ENCODE results near the gene KCND2. TPM values are rescaled to one million over a fixed set of nuclear protein-coding genes. Genes with fewer than 3 reads are reported as not detected.

Gene KCND2
- total RNA-seq, 2 experiments from 2014 or later, result not detected

- H3K9me3 Mint-ChIP-seq, result no peaks in the 10 kb centered on the region
- no peaks in the 10 kb centered on the region for H3K4me1 Mint-ChIP-seq (ENCODE audit: low read depth)
- TF ChIP-seq CTCF (IDR thresholded peaks at IDR 0.05), result no peak
- no peak overlapping the region for H3K4me3 Mint-ChIP-seq
- intact Hi-C loops (cut with micrococcal nuclease), result no loop called here
- no peaks in the 10 kb centered on the region for H3K27me3 Mint-ChIP-seq
- no peak for ATAC-seq
- H3K36me3 Mint-ChIP-seq (ENCODE audit: low read depth), result no peaks in the 10 kb centered on the region
- ChIA-PET POLR2A (no interaction called here), CTCF (no interaction called here)
- H3K27ac Mint-ChIP-seq, result no peak overlapping the region
- no peak for DNase-seq
Measured at GRCh38 chr7:120709252-120709971, 436.4 kb downstream of the KCND2 start.

DNA sequence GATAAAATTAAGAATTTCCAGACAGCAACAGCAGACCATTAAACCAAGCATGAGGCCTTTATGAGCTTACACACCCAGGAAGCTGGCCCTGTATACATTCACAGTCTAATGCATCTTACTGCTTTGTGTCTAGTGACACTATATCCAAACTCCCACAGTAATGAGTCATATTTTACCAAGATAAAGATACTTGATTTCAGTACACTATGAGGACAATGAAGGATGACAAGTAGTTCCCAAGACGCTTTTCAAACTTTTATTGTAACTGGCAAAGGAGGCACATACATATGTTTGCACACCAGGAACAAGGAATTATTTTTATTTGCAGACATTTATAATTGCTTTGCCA is 437.0 kb downstream of the KCND2 start:
- POLR2A ChIA-PET, result no interaction called here
- no peak for ATAC-seq
- no peak for DNase-seq
- Mint-ChIP-seq H3K27ac (no peak overlapping the region), H3K9me3 (no peaks in the 10 kb centered on the region), H3K4me1 (ENCODE audit: low read depth) (no peaks in the 10 kb centered on the region), H3K27me3 (no peaks in the 10 kb centered on the region), H3K4me3 (no peak overlapping the region), H3K36me3 (ENCODE audit: low read depth) (no peaks in the 10 kb centered on the region)
- intact Hi-C loops (cut with micrococcal nuclease), result no loop called here
- TF ChIP-seq CTCF (IDR thresholded peaks at IDR 0.05), result no peak
- CTCF ChIA-PET, result interaction anchor here (1.1 kb wide), 1 partner anchor 14 kb away, joined by 3 read pairs; no protein-coding TSS in a partner anchor

DNA sequence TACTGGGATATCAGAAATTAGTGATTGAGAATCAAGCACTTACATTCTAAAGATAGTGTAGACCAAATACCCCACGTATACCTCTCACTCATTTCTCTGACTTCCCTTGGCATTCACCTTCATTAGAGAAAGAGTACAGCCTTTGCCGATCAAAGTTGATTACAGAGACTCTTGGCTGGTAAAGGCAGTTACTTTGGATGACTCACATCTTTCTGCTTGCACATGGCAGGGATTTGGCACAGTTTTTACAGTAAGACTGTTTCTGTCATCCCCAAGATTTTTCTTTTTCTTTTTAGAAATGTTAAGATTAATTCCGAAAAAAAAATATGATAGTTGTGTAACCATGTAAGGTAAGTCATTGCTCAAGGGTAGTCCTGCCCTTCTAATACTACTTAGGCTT is 442.0 kb downstream of the KCND2 start:
- no peak overlapping the region for H3K4me3 Mint-ChIP-seq

GRCh38 chr7:120716307-120716706 is 443.3 kb downstream of the KCND2 start:
- no peak for TF ChIP-seq CTCF (IDR thresholded peaks at IDR 0.05)
- Mint-ChIP-seq H3K27me3 (peaks cover 3% of the 10 kb centered on the region), H3K4me3 (no peak overlapping the region), H3K9me3 (no peaks in the 10 kb centered on the region), H3K4me1 (ENCODE audit: low read depth) (no peaks in the 10 kb centered on the region), H3K36me3 (ENCODE audit: low read depth) (no peaks in the 10 kb centered on the region), H3K27ac (no peak overlapping the region)
- ChIA-PET POLR2A (no interaction called here), CTCF (no interaction called here)
- DNase-seq (no peak), ATAC-seq (no peak)
- intact Hi-C loops (cut with micrococcal nuclease), result no loop called here

More for the DNA sequence above, 442.0 kb downstream of the KCND2 start:
- no peak overlapping the region for H3K27ac Mint-ChIP-seq
- H3K9me3 Mint-ChIP-seq, result no peaks in the 10 kb centered on the region
- CTCF ChIA-PET, result no interaction called here
- peaks cover 3% of the 10 kb centered on the region for H3K27me3 Mint-ChIP-seq
- no peaks in the 10 kb centered on the region for H3K36me3 Mint-ChIP-seq (ENCODE audit: low read depth)
- intact Hi-C loops (cut with micrococcal nuclease), result no loop called here
- no peaks in the 10 kb centered on the region for H3K4me1 Mint-ChIP-seq (ENCODE audit: low read depth)
- ATAC-seq, result no peak
- DNase-seq, result no peak
- no peak for TF ChIP-seq CTCF (IDR thresholded peaks at IDR 0.05)
- POLR2A ChIA-PET, result no interaction called here

- no peak overlapping the region for H3K27ac Mint-ChIP-seq
- ATAC-seq (no peak), DNase-seq (no peak)
- intact Hi-C loops (cut with micrococcal nuclease), result no loop called here
- no peaks in the 10 kb centered on the region for H3K4me1 Mint-ChIP-seq (ENCODE audit: low read depth)
- ChIA-PET POLR2A (no interaction called here), CTCF (no interaction called here)
- no peaks in the 10 kb centered on the region for H3K36me3 Mint-ChIP-seq (ENCODE audit: low read depth)
- no peaks in the 10 kb centered on the region for H3K9me3 Mint-ChIP-seq
- no peak for TF ChIP-seq CTCF (IDR thresholded peaks at IDR 0.05)
- H3K4me3 Mint-ChIP-seq, result no peak overlapping the region
- H3K27me3 Mint-ChIP-seq, result peaks cover 3% of the 10 kb centered on the region
Measured at GRCh38 chr7:120717166-120717565, 444.2 kb downstream of the KCND2 start.

Data from activated CD8-positive, alpha-beta T cell treated with anti-CD3 and anti-CD28 coated beads for 36 hours (primary cell).